Limb (tissue), 2 donors: ENCODE data around the gene BRME1.
A peak's percentile ranks its signal among the peaks of the same experiment; 100 is the strongest.

ENCODE experiments used
- DNase-seq, 2 donors: peaks; one replicate each; pipeline ENCODE4 v3.0.0-alpha.2; 2016; ENCODE audit errors: extremely low spot score in 2 of 2

The BRME1 gene

DNA sequence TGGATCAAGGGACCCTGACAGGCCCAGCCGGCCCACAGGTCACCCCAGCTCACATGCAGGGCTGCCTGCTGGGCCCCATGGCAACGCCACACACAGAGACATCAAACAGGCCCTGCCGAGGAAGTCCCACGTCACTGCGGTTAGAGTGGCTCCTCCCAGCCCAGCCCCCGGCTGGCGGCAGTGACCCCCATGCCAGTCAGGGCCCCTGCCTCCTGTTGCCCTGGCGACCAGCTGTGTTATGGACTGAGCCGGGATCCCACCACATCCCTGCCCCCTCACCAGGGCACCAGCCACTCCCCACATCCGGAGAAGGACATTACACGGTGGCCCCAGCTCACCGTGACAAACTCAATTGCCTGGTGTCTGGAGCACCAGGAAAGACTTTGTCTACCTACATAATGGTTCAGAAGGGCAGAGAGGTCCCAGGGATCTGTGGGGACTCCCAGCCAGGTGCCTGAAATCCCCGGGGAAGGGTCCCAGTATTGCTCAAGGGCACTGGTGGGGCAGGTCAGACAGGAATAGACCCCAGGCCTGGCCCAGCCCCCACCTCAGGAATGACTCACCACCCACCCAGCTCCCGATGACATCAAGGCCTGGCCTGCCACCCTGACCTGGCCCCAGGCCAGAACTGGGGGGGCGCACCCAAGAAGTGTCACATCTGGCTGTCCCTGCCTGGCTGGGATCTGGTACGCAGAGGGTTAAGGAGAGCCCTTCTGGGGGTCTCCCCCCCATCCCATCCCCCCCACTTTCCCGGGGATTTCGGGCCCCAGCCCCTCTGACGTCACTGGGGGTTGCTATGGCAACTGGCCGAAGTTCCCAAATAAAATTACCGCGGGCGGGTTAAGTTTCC lies 59.1 kb downstream of the BRME1 start:
- DNase-seq: peak; percentile 95 to 97

DNA sequence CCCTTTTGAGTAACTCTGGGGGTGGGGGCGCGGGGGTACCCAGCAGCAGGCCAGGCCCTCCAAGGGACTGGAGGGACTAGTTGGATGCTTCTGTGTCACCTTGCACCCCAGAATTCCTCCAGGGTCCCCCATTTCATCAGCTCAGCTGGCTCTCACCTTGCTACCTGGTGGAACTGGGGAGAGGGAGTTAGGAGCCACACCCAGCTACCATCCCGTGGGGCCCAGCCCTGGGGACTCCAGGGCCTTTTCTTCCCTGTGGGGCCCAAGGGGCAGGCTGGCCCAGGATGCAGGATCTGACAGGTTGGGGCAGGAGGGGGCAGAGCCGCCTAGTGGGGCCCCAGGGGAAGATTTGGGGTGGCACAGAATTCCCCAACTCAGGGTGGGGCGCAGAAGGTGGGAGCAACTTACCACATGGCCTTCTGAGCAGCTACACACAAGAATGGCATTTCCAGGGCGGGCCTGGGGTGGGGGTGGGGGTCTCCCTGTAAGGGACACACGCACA lies 61.7 kb downstream of the BRME1 start:
- peak in 1 of 2 donors; percentile 64 for DNase-seq

DNA sequence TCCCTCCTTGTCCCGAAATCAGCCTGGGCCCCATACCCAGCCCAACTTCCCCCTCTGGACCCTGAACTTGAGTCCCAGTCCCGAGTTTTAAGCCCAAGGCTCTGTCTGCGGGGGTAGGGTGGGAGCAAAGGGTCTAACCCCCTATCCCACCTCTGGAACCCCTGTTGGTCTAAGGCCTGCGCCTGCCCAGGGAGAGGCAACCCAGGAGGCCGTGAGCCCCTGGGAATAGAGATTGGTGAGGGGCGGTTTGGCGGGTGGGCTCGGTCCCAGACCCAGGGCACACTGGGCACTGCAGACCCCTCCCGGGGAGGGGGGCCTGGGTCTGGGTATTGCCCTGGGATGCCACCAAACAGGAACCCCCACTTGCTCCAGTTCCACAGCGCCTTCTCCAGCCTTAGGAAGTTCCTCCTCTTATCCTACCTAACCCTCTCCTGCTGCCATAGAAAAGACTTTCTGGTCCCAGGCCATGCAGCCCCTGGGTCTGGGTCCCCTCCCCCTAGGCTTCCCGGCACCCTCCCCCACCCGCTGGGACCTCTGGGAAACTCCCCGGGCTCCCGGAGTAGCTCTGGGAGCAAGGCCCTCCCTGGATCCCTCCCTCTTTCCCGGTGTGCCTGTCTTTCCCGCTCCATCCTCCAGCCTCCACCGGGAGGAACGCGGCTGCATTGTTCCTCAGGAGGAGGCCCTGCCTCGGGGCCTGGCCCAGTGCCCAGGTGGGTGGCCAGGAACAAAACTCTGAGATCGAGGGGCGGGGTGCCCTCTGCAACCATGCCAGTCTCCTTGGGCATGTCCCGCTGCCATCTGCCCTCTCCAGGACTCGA lies 62.6 kb downstream of the BRME1 start:
- peak in 1 of 2 donors; percentile 73 for DNase-seq

DNA sequence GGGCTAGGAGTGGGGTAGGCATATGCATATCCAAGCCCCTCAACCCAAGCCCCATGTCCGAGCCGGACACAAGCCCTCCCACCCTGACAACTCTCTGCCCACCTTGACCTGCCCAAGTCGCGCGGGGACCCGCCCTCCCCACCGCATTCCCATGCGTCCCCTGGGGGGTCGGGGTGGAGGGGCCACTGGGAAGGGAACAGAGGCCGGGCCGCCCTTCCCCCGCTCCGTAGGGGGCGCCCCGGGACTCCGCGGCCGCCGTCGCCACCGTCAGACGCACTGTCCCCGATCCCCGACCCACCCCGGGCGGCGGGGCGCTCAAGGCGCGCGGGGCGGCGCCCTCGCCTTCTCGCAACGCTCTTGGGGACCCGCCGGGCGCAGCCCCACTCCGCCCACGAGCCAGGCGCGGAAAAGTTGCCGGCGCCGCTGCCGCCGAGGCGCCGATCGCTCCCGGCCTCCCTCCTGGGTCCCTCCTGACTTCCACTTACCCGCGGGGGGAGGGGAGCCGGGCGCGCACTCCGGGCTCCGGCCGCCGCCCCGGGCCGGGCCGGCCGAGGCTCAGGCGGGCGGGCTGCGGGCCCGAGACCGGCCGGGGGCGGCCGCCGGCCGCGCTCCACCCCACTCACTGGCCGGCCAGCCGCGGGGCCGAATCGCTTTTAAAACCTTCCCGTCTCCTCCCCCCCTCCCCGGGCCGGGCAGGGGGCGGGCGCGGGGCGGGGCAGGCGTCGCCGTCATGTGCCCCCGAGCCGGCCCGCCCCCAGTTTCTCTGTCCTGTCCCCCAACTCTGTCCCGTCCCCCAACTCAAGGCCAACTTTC lies 63.4 kb downstream of the BRME1 start:
- peak; percentile 84 to 93 for DNase-seq

DNA sequence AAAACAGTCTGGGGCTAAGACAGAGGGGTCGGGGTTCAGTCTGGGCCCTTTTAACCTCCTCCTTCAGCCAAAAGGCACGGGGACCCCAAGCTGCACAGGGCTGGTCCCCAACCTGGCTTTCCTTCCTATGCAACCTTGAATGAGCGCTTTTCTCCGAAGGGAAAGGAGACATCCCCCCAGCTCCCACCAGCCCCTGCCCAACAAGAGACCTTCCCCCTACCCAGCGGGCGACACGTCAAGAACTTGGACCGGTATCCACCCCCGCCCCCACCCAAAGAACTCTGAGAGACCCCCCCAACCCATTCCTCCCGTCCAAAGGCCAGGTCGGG lies 64.0 kb downstream of the BRME1 start:
- DNase-seq: no peak

DNA sequence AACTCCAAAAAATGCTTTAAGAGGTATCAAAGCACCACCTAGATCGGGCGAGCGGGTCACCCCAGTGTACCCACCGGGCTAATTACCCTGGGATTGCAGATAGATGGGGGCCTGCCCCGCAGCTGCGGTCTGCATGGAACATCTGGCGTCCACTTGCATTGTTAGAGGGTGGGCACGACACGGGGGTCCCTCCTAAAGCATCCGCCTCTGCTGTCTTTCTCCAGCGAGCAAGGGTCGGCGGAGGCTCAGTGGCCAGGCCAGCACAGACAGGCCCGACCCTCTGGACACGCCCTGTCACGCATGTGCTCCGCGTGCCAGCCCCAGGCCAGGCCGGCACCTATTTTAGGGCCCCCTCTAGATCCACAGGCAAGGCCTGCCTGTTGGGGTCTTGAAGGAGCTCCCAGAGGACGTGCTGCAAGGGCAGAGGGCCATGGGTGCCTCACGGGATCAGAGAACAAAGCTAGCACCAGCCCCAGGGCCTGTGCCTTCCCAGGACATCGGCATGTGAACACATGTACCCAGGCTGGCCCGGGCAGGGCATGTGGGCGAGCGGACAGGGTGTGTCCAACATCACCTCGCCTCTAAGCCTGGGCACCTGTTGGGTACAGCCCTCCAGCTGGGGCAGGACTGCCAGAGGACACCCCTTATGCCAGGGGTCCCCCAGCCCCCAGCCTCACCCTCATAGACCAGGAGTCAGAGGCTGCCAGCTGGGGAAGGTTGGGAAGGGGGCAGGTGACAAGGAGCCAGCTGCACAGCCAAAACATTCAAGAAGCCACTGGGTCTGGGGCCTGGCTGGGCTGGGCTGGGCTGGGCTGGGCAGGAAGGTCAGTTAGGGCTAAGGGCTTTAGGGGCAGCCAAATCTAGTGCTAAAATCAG lies 64.6 kb downstream of the BRME1 start:
- peak in 1 of 2 donors; percentile 66 for DNase-seq

DNA sequence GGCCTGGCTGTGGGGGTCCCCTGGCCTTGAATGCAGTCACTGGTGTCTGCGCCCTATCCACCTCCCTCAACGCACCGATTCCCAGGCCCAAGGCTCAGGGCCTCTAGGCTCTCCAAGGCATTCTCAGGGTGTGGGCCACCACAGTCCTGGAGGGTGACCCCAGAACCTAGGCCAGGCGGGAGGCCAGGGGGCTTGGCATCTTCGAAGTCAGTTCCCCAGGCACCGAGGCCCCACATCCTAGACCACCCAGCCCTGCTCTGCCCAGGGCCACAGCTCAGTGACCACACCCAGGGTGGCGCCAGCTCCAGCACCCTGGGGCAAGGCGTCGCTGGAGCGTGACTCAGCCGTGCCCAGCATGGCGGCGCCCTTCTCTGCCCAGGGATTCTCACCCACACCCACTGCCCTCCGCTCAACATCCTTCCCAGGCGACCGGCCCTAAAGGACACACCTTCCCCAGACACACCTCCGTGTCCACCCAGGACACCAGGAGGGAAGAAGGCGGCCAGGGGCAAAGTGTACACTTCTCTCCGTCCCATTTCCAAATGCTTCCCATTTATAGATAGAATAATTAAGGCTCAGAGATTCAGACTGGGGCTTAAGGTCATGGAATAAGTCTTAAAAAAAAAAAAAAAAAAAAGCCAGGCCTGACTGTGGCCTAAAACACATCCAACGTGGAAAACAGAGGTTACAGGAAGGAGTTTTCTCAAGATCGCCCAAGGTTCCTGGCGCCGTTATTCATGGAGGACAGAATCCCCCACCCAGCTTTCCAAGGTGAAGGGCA lies 65.4 kb downstream of the BRME1 start:
- DNase-seq: peak in 1 of 2 donors; percentile 65

DNA sequence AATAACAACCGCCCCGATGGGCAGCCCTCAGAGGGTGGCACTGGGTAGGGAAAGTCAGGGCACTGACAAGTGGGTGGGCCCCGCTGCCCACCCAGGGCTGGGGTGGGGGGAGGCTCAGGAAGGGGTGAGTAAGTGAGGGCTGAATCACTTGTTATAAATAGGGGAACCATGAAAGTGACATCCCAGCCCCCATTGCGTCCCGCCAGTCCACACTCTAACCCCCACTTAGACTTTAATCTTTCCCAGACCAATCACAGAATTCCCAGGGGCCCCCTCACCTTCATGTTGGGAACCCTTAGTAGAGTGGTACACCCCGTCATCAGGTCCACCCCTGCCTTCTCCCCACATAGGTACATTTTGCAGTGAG lies 66.0 kb downstream of the BRME1 start:
- no peak for DNase-seq

DNA sequence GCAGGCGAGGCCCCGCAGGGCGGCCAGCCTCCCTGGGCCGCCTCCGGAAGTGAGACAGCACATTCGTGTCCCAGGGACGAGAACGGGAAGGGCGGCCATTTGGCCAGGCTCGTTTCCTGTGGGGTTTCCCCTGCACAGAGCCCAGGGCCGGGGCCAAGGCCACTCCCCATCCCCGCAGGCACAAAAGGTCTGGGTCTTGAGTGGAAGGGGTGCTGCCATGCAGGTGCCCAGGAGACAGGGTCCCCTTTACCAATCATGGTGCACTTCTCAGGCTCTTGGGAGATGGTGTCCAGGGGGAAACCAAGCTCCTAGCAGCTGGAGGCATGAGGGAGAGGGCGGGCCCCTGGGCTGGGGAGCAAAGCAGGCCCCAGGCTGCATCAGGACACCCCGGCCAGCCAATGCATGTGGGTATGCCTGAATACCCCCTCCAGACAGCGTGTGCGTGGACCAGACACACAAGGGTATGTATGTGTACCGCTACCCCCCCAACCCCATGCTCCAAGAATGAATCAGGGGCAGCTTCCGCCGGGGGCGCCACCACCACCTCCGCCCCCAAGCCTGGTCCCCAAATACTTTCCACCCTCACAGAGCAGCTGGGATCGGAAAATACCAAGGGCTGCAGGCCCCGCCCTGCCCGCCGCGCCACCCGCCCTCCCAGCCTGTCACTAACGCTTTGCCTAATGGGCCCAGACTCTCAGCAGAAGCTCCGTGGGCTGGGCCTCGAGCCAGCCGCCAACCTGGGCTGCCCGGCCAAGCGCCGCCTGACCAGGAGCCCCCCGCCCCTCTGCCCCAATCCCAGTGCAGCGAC lies 66.6 kb downstream of the BRME1 start:
- DNase-seq: peak; percentile 84 to 88

DNA sequence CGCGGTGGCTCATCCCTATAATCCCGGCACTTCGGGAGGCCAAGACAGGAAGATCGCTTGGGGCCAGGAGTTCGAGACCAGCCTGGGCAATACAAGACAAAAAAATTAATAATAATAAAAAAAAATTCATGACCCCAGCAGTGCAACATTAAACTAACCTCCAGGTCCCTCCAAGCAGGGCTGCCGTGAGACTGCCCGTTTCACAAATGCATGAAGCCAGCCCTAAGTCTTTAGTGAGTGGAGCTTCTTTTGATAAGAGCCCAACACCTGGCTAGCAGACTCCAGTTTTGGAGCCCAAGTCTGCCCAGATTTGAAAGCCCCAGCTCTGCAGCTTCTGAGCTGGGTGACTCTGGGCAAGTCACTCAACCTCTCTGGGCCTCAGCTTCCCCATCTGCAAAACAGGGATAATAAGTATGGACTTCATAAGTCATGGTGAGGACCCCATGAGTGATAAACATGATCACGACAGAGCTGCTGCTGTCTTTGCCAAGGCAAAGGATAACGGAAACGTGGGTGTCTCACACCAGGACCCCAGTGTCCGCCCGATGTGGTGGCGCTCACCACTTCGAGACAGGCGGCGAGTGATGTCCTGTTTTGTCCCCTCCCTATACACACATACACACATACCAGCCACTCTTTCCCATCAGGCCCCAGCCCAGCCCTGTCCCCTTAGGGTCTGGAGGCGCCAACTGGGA lies 67.3 kb downstream of the BRME1 start:
- DNase-seq: no peak

DNA sequence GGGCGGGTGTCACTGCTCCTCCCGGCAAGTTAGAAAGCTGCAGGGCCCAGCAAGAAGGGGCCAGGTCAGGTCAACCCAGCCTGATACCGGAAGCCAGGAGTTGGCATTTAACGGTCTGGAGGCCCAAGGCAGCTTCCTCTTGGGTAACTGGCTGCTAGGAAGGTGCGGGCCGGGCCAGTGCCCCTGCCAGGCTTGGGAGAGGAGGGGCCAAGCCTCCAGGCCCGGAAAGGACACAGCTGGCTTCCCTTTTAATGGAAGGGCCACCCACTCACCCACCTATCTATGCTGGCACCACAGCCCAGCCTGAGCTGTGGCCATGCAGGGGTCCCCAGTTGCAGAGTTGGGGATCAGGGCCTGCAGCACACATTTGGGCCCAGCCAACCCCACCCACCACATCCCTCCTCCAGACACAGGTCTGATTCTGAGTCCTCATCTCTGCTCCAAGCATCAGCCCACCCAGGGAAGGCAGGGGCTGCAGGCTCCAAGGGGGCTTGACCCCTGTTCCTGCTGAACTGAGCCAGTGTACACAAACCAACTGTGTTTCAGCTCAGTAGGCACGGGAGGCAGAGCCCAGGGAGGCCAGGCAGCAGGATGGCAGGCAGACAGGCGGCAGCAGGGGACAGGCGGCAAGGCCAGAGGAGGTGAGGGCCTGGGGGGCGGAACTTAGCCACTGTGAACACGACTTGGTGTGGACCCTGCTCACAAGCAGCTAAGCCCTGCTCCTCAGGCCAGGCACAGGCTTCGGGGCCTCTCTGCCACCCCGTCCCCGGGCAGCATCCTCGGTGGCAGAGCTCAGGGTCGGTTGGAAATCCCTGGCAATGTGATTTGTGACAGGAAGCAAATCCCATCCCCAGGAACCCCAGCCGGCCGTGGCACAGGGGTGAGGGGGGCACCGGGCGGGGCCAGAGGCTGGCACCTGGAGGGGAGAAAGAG lies 69.9 kb downstream of the BRME1 start:
- no peak for DNase-seq

DNA sequence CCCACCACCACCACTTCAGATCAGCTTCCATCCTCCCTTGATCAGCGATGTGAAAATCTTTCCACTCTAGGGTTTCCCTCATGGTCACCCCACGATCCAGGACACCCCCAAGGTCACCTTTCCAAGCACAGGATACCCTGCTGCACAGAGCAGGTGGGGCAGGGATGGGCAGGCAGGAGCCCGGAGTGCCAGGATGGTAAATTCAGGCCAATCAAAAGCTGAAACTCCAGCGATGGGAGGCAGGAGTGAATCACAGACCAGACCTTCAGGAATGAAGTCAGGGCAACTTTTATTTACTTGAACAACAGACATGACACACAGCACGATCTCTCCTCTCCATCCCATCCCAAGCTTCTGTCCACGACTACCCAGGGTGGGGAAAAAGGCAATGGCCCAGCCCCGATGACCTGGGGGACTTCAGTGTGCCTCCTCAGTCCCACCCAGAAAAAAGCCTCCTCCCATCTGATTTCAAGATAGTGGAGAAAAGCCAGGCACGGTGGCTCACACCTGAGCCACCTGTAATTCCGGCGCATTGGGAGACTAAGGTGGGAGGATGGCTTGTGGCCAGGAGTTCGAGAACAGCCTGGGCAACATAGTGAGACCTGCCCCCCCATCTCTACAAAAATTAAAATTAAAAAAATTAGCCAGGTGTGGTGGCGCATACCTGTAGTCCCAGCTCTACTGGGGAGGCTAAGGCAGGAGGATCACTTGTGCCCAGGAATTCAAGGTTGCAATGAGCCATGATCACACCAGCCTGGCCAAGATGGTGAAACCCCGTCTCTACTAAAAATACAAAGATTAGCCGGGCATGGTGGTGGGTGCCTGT lies 71.5 kb downstream of the BRME1 start:
- DNase-seq: no peak

DNA sequence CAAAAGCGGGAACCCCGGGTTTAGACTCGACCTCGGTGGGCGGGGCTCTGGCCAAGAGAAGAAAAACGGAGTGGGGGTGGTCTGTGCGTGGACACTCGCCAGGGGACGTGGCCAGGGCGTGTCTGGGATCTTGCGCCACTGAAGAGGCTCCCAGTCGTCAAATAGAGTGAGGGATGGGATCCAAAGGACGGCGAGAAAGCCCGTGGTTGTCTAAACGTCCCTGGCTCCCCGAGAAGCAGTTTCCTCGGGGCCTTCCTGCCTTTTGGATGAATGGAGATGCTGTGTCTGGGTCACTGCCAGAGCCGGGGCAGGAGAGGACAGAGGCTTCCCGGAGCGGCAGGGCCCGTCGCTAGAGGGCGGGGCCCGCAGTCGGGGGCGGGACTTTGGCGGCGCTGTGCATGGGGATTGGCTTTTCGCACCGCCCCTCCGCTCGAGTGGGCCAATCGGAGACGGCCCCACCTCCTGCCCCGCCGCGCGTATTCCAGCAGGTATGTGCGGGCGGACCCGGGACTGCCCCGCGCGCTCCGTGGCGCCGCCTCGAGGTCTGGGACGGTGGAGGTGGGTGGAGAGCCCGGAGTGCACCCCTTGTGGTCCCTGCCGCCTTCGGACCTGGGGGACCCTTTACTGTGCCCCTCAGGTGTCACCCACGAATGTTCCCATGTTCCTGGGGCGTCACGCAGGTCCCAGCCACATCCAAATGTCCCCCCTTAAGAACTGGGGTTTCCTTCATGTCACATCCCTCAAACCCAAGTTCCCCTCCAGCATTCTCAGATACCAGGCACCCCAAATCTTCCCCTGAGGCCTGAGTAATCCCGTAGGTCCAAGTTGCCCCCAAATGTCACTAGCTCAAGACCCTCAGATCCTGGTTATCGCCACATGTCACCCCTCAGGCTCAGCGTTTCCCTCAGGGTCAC lies 72.3 kb downstream of the BRME1 start:
- peak; percentile 86 to 94 for DNase-seq
